SU-DHL-6 (cell line): ENCODE data around the gene HOXD9.

Experiments
- EZH2phosphoT487 ChIP-seq: fragments of 200-600 bp; sonication (generic), shearing (Covaris generic); conservative IDR thresholded peaks from 2 replicates; pipeline ENCODE4 v1.6.1; 2018; ENCODE audit warnings: mild to moderate bottlenecking, antibody characterized with exemption, low read length, moderate library complexity, mixed read lengths
- TF ChIP-seq, protein P1 (sequence below): fragments of 200-600 bp; sonication (generic); IDR thresholded peaks from one replicate; pipeline ENCODE4 v1.5.1; 2017; ENCODE audit warnings: antibody characterized with exemption, mild to moderate bottlenecking, low read length, moderate library complexity; ENCODE audit not compliant: insufficient read depth, poor library complexity, severe bottlenecking

DNA sequence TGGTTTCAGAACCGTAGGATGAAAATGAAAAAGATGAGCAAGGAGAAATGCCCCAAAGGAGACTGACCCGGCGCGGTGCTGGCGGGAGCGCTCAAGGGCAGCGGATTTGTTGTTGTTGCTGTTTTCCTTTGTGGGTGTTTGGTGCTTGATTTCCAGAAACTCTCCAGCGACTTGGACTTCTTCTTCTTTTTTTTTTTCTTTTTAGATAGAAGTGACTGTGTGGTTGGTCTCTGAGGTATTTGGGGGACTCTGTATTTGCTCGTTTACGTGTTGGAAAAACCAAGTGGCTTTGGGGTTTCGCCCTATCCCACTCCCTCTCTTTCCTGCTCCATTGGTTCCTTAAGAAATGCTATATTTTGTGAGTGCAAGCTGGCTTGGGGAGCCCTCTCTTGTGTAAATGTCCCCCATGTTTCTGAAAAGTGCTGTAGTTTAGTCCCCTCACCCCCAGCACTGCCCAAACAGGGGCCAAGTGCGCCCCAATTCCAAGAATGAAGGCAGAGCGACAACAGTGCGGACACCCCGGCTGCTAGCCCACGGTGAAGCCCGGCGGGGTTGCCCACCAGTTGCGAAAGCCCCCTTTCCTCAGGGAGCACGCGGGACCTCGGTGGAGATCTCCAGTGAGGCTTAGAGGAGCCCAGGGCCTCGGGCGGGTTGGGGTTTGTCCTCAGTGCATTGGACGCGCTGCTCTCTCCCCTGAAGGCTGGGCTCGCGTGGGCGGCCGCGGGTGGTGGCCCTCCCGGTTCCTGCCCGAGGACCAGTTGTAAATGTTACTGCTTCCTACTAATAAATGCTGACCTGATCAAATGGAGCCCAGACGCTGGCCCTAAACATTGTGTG is 1.8 kb downstream of the HOXD9 start:
- TF ChIP-seq, protein P1, sequence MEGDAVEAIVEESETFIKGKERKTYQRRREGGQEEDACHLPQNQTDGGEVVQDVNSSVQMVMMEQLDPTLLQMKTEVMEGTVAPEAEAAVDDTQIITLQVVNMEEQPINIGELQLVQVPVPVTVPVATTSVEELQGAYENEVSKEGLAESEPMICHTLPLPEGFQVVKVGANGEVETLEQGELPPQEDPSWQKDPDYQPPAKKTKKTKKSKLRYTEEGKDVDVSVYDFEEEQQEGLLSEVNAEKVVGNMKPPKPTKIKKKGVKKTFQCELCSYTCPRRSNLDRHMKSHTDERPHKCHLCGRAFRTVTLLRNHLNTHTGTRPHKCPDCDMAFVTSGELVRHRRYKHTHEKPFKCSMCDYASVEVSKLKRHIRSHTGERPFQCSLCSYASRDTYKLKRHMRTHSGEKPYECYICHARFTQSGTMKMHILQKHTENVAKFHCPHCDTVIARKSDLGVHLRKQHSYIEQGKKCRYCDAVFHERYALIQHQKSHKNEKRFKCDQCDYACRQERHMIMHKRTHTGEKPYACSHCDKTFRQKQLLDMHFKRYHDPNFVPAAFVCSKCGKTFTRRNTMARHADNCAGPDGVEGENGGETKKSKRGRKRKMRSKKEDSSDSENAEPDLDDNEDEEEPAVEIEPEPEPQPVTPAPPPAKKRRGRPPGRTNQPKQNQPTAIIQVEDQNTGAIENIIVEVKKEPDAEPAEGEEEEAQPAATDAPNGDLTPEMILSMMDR, result no peak
- no peak for TF ChIP-seq EZH2phosphoT487
